A375 (cell line): ENCODE data around the gene GDPD2. TPM values are rescaled to one million over a fixed set of nuclear protein-coding genes. Genes with fewer than 3 reads are reported as not detected.

ENCODE experiments used
- small RNA-seq: library from RNA; depleted of rRNA; stranded (forward); fragments of <200 nt; gene quantifications from one replicate; pipeline ENCODE3, GENCODE V24; 2014
- total RNA-seq: library from RNA; depleted of rRNA; stranded (reverse); fragments of >200 nt; shearing (Covaris generic); gene quantifications from 2 replicates; pipeline ENCODE4 v1.2.3, GENCODE V29; 2014; rRNA removed

Gene GDPD2
- total RNA-seq, result 0.04 TPM in 1 of 2 replicates, not detected in the other

GRCh38 chrX:70422851-70423341 is at the start of gene GDPD2:
TSS of gene GDPD2 (plus strand) at chrX:70423314. CDS start at chrX:70424985, 1,671 bp downstream.

GRCh38 chrX:70444326-70444945 is 21.3 kb downstream of the GDPD2 start, which contains the start of gene DLG3:
TSS of gene DLG3 (plus strand) at chrX:70444835. CDS start at chrX:70445202, 367 bp downstream.

Small RNA genes within 50 kb of the gene (small RNA-seq; reads per million reads assigned to genes)
- gene RNU4-81P (not detected), gene RNY4P23 (0.46 reads per million, percentile 17 among the genes with 10 or more reads in this experiment)

Other genes with a start within 250 kb of the GDPD2 start
- gene DGAT2L6, start 245.8 kb upstream of the GDPD2 start, total RNA-seq, result not detected in 2 replicates
- gene AWAT1, start 188.7 kb upstream of the GDPD2 start, total RNA-seq, result not detected in 2 replicates
- not detected in 2 replicates for gene P2RY4, start 163.1 kb upstream of the GDPD2 start, total RNA-seq
- not detected in 2 replicates for gene ARR3, start 155.0 kb upstream of the GDPD2 start, total RNA-seq
- gene RAB41, start 141.1 kb upstream of the GDPD2 start, total RNA-seq, result not detected in 2 replicates
- 42.7 and 49.4 TPM in 2 replicates for gene PDZD11, start 133.4 kb upstream of the GDPD2 start, total RNA-seq
- 29.9 and 32.9 TPM in 2 replicates for gene KIF4A, start 133.2 kb upstream of the GDPD2 start, total RNA-seq
- gene DLG3, start 21.5 kb downstream of the GDPD2 start, total RNA-seq, result 6.2 and 6.7 TPM in 2 replicates